Measurements from ENCODE around the gene SIX5.
A peak's percentile ranks its signal among the peaks of the same experiment; 100 is the strongest.

SIX5 gene

DNA sequence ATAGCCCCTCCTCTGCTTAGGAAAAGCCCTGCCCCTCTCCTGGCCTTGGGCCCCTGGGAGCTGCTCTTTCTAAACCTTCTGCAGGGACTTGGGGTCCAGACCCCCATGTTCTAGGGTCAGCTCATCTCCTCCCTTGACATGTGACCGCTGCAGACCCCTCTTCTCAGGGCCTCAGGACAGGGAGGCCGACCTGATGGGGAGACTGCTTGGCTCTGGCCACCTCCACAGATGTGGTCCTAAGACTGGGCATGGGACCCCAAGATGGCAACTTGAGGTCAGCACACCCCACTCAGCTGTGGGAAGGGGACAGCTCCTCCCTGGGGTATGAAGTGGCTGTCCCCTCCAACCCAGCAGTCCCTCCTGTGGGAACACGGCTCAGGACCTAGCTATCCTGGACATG, 3.9 kb upstream of the SIX5 start:
- no peak overlapping the region for H3K4me3 ChIP-seq (ENCODE audit: low read depth, low read length)
- H3K27ac ChIP-seq (ENCODE audit: extremely low read depth, low read depth, low read length) = peak overlapping the region; percentile 32; the same call in 1 of the 2 replicates

DNA sequence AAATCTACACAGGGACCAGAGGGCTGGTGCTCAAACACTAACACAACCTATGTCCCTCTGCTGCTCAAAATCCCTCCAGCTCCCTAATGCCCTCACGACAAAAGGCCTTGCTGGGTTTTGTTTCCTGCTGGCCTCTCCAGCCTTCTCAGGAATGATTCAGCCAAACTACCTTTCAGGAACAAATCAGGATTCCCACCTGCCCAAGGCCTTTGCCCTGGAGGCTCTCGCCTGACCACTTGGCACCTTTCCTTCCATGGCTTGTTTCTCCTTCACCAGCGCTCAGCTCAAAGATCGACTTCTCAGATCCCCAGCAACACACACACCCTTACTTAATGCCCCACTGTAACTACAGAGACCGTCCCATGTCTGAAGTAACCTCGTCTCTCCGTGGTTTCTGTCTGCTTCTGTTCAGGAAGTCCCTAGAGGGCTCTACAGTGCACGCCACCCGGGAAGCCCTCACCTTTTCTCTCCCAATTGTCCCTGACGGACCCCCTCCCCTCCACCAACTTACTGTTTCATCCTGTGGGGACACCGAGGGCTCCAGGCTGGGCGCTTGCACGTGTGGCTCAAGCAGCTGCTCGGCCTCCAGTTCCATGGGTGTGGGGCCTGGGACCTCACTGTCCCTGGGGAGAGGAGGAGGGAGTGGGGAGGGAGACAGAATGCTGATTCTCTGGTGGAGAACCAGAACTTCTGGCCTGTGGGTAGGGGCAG, 3.2 kb upstream of the SIX5 start:
- CTCF ChIA-PET = interaction anchor here (0.7 to 2.5 kb wide), 4 partner anchors 27 to 94 kb away, joined by 3 to 9 read pairs (median 6); no protein-coding TSS in a partner anchor
- Histone ChIP-seq H3K9me3 (ENCODE audit: control insufficient read depth, insufficient read depth, low read depth, low read length) (no peaks in the 10 kb centered on the region), H3K4me1 (ENCODE audit: control insufficient read depth, insufficient read depth, low read length) (peaks cover 6% of the 10 kb centered on the region), H3K4me3 (ENCODE audit: low read depth, low read length) (no peak overlapping the region), H3K36me3 (ENCODE audit: control insufficient read depth in 2 of 2, insufficient read depth in 1 of 2, low read length in 2 of 2) (peaks cover 16 to 38% of the 10 kb centered on the region in 2 experiments), H3K27ac (ENCODE audit: extremely low read depth, low read depth, low read length) (peak overlapping the region; percentile 32)
- TF ChIP-seq ZNF624 (tag by site-specific recombination; IDR thresholded peaks at IDR 0.05) (no peak), HOXA7 (CRISPR knock-in tag; IDR thresholded peaks at IDR 0.05; ENCODE audit: borderline replicate concordance) (no peak), ZNF629 (tag by site-specific recombination; IDR thresholded peaks at IDR 0.05) (no peak), PRDM1 (tag by site-specific recombination; IDR thresholded peaks at IDR 0.05) (no peak), ZFP37 (tag by site-specific recombination; IDR thresholded peaks at IDR 0.05) (no peak), FEZF1 (tag by site-specific recombination; IDR thresholded peaks at IDR 0.05) (no peak), KLF17 (tag by site-specific recombination; IDR thresholded peaks at IDR 0.05) (no peak), ZNF544 (tag by site-specific recombination; IDR thresholded peaks at IDR 0.05) (no peak), ZBTB10 (tag by site-specific recombination; IDR thresholded peaks at IDR 0.05) (no peak), ZNF114 (tag by site-specific recombination; IDR thresholded peaks at IDR 0.05) (no peak), ZNF138 (tag by site-specific recombination; IDR thresholded peaks at IDR 0.05; ENCODE audit: borderline replicate concordance) (no peak)
- TF ChIP-seq, protein P1, sequence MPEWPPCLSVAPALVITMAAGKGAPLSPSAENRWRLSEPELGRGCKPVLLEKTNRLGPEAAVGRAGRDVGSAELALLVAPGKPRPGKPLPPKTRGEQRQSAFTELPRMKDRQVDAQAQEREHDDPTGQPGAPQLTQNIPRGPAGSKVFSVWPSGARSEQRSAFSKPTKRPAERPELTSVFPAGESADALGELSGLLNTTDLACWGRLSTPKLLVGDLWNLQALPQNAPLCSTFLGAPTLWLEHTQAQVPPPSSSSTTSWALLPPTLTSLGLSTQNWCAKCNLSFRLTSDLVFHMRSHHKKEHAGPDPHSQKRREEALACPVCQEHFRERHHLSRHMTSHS (tag by site-specific recombination; IDR thresholded peaks at IDR 0.05) = no peak
- POLR2A ChIA-PET = interaction anchor here (1.4 to 7.2 kb wide), 5 partner anchors 11 to 84 kb away, joined by 3 to 111 read pairs (median 11); partner anchors contain the start of genes DMPK, DMWD, QPCTL and SNRPD2

More for the DNA sequence above, 3.9 kb upstream of the SIX5 start:
- Histone ChIP-seq H3K36me3 (ENCODE audit: control insufficient read depth in 2 of 2, insufficient read depth in 1 of 2, low read length in 2 of 2) (peaks cover 16 to 44% of the 10 kb centered on the region in 2 experiments), H3K9me3 (ENCODE audit: control insufficient read depth, insufficient read depth, low read depth, low read length) (no peaks in the 10 kb centered on the region), H3K4me1 (ENCODE audit: control insufficient read depth, insufficient read depth, low read length) (peaks cover 6% of the 10 kb centered on the region)
- ChIA-PET CTCF (interaction anchor here (1.1 to 2.5 kb wide), 3 partner anchors 26 to 80 kb away, joined by 4 to 9 read pairs (median 9); no protein-coding TSS in a partner anchor), POLR2A (interaction anchor here (1.4 to 7.2 kb wide), 5 partner anchors 10 to 84 kb away, joined by 3 to 111 read pairs (median 11); partner anchors contain the start of genes DMPK, DMWD, QPCTL and SNRPD2)
- TF ChIP-seq MZF1 (tag by site-specific recombination; IDR thresholded peaks at IDR 0.05; ENCODE audit: borderline replicate concordance) = no peak

DNA sequence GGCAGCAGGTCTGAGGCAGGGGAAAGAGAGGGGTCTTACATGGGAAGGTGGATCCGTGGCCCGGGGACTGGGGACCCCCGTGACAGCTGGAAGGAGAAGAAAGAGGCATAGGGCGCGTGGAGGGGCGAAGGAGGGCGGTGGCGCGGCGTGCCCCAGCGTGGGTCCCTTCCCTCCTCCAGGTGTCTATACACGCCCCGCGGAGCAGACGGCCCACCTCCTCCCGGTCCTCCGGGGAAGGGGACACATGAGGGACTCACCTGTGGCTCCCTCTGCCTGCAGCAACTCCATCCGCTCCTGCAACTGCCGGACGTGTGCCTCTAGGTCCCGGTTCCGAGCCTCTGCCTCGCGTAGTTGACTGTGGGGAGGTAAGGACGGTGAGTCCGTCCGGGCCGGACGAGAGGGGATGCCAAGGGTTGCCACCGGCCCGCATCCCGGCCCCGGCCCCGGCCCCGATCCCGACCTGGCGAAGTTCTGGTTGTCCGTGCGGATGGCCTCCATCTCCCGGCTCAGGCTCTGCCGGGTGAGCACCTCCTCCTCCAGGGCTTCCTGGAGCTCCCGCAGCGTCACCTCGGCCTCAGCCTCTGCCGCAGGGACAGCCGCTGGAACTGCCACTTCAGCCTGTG, 2.4 kb upstream of the SIX5 start:
- Histone ChIP-seq H3K4me1 (ENCODE audit: control insufficient read depth, insufficient read depth, low read length) (peaks cover 14% of the 10 kb centered on the region), H3K27ac (ENCODE audit: extremely low read depth, low read depth, low read length) (peak overlapping the region; percentile 70), H3K9me3 (ENCODE audit: control insufficient read depth, insufficient read depth, low read depth, low read length) (no peaks in the 10 kb centered on the region), H3K36me3 (ENCODE audit: control insufficient read depth in 2 of 2, insufficient read depth in 1 of 2, low read length in 2 of 2) (peaks cover 16 to 29% of the 10 kb centered on the region in 2 experiments), H3K4me3 (ENCODE audit: low read depth, low read length) (no peak overlapping the region)
- POLR2A ChIA-PET = interaction anchor here (0.6 to 7.2 kb wide), 11 partner anchors 12 to 102 kb away, joined by 3 to 133 read pairs (median 37); partner anchors contain the start of genes DMPK, DMWD, FBXO46 and FOXA3
- peak; percentile 45; the same call in 1 of the 2 replicates for TF ChIP-seq ZBTB6 (tag by site-specific recombination; IDR thresholded peaks at IDR 0.05)
- no peak; the same call in 1 of the 2 replicates for TF ChIP-seq ZNF10 (tag by site-specific recombination; IDR thresholded peaks at IDR 0.05)
- CTCF ChIA-PET = interaction anchor here (0.6 to 2.7 kb wide), 11 partner anchors 11 to 621 kb away, joined by 3 to 22 read pairs (median 7); partner anchors contain the start of genes DMPK and DMWD
